Loucy (cell line): Measurements from ENCODE around the gene FOXK2.

Source experiments
- EZH2phosphoT487 ChIP-seq: fragments of 200-600 bp; IDR thresholded peaks from 2 replicates; pipeline ENCODE4 v1.6.1; 2018; ENCODE audit warnings: antibody characterized with exemption, mild to moderate bottlenecking, moderate library complexity, borderline replicate concordance
- TF ChIP-seq, protein P1 (sequence below): fragments of 200-600 bp; sonication (generic); conservative IDR thresholded peaks from 2 replicates; pipeline ENCODE4 v1.5.1; 2014; ENCODE audit warnings: mild to moderate bottlenecking, antibody characterized with exemption, low read length

DNA sequence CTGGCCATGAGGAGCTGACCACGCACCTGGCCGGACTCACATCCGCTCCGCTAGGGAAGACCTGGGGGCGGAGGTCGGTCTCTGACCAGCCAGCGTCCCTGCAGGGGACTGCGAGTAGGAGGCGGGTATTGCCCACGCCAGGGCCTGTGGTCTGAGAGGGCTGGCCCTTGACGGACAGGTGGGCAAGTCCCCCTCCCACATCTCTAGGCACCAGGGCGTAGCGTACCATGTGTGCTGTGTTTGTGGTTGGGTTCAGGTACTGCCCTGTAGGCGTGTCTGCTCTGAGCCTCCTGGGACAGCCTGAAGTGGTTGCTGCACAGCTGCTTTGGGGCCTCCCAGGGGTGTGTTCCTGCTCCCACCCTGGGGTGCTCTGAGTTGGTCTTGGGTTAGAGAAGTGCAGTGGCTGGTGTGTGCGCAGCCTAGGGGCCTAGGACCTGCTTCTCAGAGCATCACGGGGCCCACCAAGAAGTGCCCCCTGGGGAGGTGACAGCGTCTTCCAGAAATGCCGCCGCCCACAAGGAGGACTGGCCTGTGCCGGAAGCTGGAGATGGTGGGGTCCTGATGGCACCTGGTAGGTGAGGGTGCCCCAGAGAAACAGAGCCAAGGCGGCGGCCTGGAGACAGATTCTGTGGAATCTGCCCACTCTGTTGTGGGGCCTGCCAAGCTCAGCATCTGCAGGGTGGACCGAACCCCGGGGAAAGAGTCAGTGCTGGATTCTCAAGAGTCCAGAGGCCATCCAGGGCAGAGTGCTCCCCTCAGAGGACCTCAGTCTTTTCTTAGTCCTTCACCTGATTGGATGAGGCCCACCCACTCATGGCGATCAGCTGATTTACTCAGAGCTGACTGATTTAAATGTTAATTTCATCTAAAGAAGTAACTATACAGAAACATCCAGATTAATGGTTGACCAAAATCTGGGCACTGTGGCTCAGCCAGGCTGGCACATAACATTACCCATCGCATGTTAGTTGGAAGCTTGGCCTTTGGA lies 80.4 kb downstream of the FOXK2 start:
- TF ChIP-seq, protein P1, sequence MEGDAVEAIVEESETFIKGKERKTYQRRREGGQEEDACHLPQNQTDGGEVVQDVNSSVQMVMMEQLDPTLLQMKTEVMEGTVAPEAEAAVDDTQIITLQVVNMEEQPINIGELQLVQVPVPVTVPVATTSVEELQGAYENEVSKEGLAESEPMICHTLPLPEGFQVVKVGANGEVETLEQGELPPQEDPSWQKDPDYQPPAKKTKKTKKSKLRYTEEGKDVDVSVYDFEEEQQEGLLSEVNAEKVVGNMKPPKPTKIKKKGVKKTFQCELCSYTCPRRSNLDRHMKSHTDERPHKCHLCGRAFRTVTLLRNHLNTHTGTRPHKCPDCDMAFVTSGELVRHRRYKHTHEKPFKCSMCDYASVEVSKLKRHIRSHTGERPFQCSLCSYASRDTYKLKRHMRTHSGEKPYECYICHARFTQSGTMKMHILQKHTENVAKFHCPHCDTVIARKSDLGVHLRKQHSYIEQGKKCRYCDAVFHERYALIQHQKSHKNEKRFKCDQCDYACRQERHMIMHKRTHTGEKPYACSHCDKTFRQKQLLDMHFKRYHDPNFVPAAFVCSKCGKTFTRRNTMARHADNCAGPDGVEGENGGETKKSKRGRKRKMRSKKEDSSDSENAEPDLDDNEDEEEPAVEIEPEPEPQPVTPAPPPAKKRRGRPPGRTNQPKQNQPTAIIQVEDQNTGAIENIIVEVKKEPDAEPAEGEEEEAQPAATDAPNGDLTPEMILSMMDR: no peak
- TF ChIP-seq EZH2phosphoT487: no peak
